Endothelial cell of umbilical vein (primary cell): ENCODE measurements around the gene VPS26C.

Experiments
- EZH2 ChIP-seq: IDR thresholded peaks from 2 replicates; pipeline ENCODE4 v1.6.1; 2012; ENCODE audit warnings: borderline replicate concordance, low read depth, mild to moderate bottlenecking, moderate library complexity, low read length, inconsistent platforms; ENCODE audit not compliant: severe bottlenecking
- TF ChIP-seq, protein P1 (sequence below), 2 donors: IDR thresholded peaks; 1 replicate in 1 of 2; 2 replicates in 1 of 2; pipeline ENCODE4 v1.5.1; 2011; ENCODE audit warnings: low read length in 2 of 2, mild to moderate bottlenecking in 2 of 2, moderate library complexity in 2 of 2, control low read depth in 1 of 2, inconsistent platforms in 1 of 2, low read depth in 1 of 2; ENCODE audit not compliant: insufficient read depth in 1 of 2; ENCODE audit errors: extremely low read depth in 1 of 2

DNA sequence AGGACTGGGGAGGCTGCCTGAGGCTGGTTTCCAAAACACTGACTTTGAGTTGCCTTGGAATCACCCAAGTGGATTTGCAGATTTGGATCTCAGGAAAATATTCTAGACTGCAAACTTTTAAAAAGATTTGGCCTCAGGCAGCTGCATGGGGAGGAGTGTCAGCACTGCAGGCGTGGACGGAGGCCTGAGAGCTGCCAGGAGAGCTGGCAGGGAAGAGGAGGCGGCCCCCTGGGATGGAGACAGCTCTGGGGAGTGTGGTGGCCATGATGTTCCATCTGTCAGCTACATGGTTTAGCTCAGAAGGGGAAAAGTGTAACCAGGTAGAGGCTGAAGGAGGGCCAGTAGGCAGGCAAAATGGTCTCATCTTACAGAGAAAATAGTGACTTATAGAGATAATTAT is 72.1 kb downstream of the VPS26C start:
- no peak for TF ChIP-seq EZH2
- TF ChIP-seq, protein P1, sequence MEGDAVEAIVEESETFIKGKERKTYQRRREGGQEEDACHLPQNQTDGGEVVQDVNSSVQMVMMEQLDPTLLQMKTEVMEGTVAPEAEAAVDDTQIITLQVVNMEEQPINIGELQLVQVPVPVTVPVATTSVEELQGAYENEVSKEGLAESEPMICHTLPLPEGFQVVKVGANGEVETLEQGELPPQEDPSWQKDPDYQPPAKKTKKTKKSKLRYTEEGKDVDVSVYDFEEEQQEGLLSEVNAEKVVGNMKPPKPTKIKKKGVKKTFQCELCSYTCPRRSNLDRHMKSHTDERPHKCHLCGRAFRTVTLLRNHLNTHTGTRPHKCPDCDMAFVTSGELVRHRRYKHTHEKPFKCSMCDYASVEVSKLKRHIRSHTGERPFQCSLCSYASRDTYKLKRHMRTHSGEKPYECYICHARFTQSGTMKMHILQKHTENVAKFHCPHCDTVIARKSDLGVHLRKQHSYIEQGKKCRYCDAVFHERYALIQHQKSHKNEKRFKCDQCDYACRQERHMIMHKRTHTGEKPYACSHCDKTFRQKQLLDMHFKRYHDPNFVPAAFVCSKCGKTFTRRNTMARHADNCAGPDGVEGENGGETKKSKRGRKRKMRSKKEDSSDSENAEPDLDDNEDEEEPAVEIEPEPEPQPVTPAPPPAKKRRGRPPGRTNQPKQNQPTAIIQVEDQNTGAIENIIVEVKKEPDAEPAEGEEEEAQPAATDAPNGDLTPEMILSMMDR (IDR thresholded peaks at IDR 0.05; ENCODE audit: extremely low read depth in 1 of 2, insufficient read depth in 1 of 2, low read depth in 1 of 2, low read length in 2 of 2): no peak
